GM12864 (cell line): ENCODE measurements around the gene NLRC3.

Experiments
- DNase-seq: peaks from one replicate; pipeline ENCODE4 v3.0.0-alpha.2; 2011; ENCODE audit warnings: low read depth
- H3K4me3 ChIP-seq: 2 replicates; pipeline ENCODE4 v1.5.1; 2011; ENCODE audit warnings: mild to moderate bottlenecking, low read depth, low read length, control low read depth
- TF ChIP-seq, protein P1 (sequence below): IDR thresholded peaks from 2 replicates; pipeline ENCODE4 v1.5.1; 2011; ENCODE audit warnings: low read depth, mild to moderate bottlenecking, moderate library complexity, low read length, control low read depth, inconsistent platforms; ENCODE audit errors: missing control alignments

Gene NLRC3

GRCh38 chr16:3525951-3526350, 51.3 kb downstream of the NLRC3 start:
- TF ChIP-seq, protein P1, sequence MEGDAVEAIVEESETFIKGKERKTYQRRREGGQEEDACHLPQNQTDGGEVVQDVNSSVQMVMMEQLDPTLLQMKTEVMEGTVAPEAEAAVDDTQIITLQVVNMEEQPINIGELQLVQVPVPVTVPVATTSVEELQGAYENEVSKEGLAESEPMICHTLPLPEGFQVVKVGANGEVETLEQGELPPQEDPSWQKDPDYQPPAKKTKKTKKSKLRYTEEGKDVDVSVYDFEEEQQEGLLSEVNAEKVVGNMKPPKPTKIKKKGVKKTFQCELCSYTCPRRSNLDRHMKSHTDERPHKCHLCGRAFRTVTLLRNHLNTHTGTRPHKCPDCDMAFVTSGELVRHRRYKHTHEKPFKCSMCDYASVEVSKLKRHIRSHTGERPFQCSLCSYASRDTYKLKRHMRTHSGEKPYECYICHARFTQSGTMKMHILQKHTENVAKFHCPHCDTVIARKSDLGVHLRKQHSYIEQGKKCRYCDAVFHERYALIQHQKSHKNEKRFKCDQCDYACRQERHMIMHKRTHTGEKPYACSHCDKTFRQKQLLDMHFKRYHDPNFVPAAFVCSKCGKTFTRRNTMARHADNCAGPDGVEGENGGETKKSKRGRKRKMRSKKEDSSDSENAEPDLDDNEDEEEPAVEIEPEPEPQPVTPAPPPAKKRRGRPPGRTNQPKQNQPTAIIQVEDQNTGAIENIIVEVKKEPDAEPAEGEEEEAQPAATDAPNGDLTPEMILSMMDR = no peak
- H3K4me3 ChIP-seq = no peak overlapping the region
- no peak for DNase-seq

- H3K4me3 ChIP-seq = no peak overlapping the region
- DNase-seq = no peak
- TF ChIP-seq, protein P1 = no peak
Measured at GRCh38 chr16:3523281-3523680, 53.9 kb downstream of the NLRC3 start.

DNA sequence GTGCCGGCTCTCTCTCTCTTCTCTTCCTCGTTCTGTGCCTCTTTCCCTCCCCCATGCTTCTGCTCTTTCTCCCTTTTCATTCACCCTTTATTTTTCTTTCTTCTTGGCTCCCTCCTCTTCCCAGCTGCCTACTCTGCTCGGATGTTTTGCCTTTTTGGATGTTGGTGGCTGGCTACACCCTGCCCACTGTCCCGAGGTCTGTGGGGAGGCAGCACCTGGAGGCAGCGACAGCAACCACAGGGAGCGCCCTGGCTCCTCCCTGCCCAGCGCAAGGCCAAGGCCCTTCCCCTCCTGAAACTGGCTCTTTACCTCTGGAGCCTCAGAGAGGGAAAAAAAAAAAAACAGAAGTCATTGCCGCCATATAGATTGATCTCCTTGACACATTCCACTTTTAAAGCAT, 56.4 kb downstream of the NLRC3 start:
- TF ChIP-seq, protein P1 = no peak
- H3K4me3 ChIP-seq = no peak overlapping the region
- no peak for DNase-seq

- TF ChIP-seq, protein P1 = no peak
- no peak for DNase-seq
- no peak overlapping the region for H3K4me3 ChIP-seq
Measured at GRCh38 chr16:3520413-3520812, 56.8 kb downstream of the NLRC3 start.

DNA sequence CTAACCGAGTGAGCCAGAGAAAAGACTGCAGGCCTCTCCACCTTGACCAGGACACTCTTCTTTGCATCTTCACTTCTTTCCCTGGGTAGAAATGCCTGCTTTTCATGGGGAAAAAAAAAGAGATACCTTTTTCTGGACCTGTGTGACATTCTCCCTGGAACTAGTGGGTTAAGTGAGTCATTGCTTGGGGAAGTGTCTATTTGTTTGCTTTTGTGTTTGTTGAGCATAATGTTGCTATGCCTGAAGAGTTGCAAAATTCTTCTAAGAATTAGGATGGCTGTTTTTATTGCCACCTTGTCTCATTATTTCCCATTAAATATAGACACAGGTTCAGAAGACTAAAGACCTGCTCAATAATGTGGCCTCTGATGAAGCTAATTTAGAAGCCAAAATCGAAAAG, 57.6 kb downstream of the NLRC3 start:
- no peak for DNase-seq
- TF ChIP-seq, protein P1 = no peak
- no peak overlapping the region for H3K4me3 ChIP-seq

DNA sequence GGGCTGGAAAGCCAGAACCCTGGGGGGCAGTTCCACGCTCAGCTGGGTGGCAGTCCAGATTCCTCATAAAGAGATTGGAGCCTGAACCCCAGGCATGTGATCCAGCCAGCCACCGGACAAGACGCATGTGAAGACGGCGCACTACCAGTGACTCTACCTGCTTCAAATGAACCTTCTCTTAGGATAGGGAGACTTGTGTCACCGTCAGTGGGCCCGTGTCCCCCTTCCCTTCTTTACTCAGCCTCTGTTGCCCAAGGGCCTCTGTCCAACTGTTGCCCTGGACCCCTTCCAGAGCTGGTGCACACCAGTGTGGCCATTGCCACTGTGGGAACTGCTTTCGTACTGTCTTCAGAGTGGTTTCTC, 58.2 kb downstream of the NLRC3 start:
- no peak overlapping the region for H3K4me3 ChIP-seq
- TF ChIP-seq, protein P1 = no peak
- DNase-seq = no peak

DNA sequence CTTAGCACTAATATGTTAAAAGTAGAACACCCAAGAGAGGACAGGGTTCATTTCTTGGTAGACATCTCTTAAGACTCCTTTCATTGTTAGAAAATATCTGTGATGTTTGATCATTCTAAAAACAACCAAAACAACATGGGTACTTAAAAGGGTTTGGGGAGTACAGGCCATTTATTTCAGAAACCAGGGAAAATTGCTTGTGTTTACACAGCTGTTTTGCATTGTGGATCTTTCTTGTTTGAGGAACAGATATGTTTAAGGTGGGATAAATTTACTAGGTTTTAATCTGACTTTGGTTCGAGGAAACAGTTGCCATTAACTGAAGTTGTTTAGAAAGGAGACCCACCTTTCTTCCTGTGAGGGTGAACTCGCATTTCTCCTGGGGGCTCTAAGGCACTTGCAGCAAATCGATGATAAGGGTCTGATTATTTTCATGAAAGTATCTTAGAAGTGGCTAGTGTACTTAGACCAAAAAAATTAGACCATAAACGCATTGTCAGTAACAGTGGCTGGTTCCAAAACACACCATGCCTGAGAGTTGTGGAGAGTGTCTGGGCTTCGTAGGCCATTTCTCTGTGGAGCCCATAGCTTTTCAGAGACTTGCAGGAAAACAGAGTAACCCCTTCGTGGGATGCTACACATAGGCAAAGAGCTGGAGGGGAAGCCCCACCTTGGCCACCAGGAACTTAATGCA, 58.8 kb downstream of the NLRC3 start:
- TF ChIP-seq, protein P1 = no peak
- H3K4me3 ChIP-seq = no peak overlapping the region
- no peak for DNase-seq
